VCaP (cell line): ENCODE data around the gene TAGAP.
"Not testable (repeated sequence)": the region's sequence is repeated elsewhere in the genome, so short reads cannot be mapped to it uniquely, and the experiment has no call there.

Experiments
- H3K27ac ChIP-seq: fragments of 450-650 bp; 2 replicates; pipeline ENCODE4 v1.5.1; 2017
- TF ChIP-seq, protein P1 (sequence below): fragments of 450-650 bp; conservative IDR thresholded peaks from 2 replicates; pipeline ENCODE4 v1.5.1; 2017; ENCODE audit warnings: mild to moderate bottlenecking, moderate library complexity

The TAGAP gene

DNA sequence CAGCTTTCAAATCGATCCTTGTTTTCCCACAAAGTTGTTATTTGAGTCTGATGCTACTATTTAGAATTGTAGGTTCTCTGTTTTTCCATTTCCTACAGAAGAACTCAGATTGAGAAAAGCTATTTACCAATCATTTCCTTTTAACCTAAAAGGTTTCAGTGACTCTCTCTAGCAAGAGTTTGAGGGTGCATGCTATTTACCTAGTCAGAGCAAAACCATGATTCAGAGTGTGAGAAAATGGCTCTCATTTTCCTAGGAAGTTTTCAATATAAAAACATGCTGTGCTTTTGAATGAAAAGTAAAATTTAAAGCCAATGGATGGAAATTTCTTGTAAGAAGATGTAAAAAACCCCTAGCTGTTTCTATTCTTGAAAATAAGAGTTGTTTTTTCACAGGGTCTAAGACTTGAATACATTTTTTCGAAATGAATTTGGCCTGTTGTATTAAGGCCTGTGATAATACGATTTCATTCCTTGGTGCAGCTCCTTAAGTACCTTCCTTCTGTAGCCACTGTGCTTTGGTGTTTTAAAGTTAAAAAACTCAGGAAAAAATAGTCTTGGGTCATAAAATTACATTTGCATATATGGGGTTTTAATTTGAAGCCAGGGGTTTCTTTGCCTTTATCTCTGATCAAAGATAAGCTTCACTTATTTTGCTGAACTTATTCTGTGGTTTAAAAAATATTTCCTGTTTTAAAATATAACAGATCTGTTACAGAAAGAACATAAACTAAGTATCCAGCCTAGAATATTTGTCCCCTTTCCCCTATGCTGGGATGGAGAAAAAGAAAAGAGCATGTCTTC lies 26.8 kb downstream of the TAGAP start:
- no peak overlapping the region for H3K27ac ChIP-seq
- TF ChIP-seq, protein P1, sequence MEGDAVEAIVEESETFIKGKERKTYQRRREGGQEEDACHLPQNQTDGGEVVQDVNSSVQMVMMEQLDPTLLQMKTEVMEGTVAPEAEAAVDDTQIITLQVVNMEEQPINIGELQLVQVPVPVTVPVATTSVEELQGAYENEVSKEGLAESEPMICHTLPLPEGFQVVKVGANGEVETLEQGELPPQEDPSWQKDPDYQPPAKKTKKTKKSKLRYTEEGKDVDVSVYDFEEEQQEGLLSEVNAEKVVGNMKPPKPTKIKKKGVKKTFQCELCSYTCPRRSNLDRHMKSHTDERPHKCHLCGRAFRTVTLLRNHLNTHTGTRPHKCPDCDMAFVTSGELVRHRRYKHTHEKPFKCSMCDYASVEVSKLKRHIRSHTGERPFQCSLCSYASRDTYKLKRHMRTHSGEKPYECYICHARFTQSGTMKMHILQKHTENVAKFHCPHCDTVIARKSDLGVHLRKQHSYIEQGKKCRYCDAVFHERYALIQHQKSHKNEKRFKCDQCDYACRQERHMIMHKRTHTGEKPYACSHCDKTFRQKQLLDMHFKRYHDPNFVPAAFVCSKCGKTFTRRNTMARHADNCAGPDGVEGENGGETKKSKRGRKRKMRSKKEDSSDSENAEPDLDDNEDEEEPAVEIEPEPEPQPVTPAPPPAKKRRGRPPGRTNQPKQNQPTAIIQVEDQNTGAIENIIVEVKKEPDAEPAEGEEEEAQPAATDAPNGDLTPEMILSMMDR, result no peak

DNA sequence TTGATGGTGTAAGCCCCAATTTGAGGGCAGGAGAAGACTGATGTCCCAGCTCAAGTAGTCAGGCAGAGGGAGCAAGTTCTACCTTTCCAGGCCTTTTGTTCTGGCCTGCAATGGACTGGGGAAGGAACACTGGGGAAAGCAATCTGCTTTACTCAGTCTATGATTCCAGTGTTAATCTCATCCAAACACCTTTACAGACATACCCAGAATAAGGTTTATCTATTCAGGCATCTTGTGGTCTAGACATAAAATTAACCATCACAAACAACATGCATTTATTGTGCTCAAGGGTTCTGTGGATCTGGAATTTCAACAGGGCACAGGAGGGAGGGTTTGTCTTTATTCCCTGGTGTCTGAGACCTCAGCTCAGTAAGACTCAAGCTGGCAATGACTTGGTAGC lies 30.4 kb downstream of the TAGAP start:
- H3K27ac ChIP-seq, result no peak overlapping the region
- TF ChIP-seq, protein P1, result no peak

DNA sequence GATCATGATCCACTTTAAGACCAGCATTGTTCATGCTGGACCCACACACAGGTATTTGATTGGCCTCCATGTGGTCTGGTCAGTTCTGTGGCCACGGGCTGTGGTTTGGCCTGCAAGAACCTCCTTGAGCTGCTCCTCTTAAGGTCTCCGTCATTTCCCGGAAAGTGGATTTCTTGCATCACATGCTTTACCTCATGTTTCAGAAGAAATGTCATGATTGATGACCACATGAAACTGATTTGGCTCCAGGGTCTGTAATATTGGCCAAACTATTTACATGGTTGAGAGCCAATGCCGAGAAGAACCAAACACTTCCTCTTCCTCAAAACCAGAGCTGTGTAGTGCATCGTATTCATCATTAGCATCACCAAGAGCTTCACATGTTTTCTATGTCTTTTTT lies 31.6 kb downstream of the TAGAP start:
- TF ChIP-seq, protein P1, result no peak
- H3K27ac ChIP-seq, result no peak overlapping the region

DNA sequence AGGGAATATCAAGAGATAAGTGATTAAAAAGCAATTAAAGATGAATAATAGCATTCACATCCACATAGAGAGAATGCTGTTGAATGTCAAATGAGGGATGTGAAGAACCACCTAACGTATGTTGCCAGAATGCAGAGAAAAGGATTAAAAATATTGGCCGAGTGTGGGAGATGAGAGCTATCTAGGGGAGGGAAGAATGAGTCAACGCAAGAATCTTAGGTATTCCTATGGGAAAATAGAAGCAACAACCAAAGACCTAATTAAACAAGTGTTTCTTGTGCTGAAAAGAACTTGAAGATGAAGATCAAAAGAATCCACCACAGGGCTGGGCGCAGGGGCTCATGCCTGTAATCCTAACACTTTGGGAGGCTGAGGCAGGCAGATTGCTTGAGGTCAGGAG lies 32.6 kb downstream of the TAGAP start:
- TF ChIP-seq, protein P1, result no peak
- no peak overlapping the region for H3K27ac ChIP-seq

DNA sequence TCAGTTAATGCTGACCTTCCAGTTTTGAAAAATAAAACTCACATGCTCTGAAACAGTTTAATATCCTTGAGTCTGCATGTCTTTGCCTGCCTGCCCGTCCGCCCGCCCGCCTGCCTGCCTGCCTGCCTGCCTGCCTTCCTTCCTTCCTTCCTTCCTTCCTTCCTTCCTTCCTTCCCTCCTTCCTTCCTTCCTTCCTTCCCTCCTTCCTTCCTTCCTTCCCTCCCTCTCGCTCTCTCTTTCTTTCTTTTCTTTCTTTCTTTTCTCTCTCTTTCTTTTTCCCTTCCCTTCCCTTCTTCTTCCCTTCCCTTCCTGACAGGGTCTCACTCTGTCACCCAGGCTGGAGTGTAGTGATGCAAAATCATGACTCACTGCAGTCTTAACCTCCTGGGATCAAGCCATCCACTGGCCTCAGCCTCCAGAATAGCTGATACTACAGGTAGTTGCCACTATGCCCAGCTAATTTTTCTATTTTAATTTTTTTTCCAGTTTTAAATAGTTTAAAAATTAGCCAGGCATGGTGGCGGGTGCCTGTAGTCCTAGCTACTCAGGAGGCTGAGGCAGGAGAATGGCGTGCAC lies 34.7 kb downstream of the TAGAP start:
- H3K27ac ChIP-seq, result not testable (repeated sequence)

DNA sequence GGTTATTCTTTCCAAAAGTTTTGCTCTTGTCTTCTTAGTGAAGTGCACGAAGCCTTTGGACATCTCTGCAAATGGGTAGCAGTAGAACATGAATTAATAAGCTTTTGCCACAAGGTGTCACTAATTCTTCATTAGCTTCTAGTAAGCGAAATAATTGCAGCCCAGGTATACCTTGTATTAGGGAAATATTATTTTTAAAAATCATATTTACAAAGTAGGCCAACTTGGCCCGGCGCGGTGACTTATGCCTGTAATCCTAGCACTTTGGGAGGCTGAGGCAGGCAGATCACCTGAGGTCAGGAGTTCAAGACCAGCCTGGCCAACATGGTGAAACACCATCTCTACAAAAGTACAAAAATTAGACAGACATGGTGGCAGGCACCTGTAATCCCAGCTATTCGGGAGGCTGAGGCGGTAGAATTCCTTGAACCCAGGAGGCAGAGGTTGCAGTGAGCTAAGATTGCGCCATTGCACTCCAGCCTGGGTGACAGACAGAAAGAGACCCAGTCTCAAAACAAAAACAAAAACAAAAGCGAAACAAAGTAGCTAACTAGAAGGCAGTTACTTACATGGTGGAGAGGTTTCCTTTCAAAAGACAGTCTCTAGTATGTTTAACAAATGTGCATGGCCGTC lies 36.0 kb downstream of the TAGAP start:
- no peak overlapping the region for H3K27ac ChIP-seq
- TF ChIP-seq, protein P1, result peak; percentile 77

DNA sequence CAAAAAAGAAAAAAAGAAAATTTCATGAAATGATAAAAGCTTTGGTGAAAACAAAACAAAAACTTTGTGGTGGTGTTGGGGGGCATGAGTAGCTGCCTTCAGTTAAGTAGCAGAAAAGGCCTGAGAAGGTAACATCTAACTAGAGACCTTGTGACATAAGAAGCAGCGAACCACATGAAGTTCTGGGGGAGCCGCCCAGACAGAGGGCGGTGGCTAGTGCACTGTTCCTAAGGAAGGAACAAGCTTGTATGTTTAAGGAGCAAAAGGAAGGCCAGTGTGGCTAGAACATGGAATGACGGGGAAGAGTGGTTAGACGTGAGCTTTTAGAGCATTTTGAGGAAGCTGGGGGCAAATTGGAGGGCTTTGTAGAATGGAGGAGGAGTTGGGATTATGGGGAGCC lies 37.3 kb downstream of the TAGAP start:
- TF ChIP-seq, protein P1, result no peak
- H3K27ac ChIP-seq, result no peak overlapping the region

DNA sequence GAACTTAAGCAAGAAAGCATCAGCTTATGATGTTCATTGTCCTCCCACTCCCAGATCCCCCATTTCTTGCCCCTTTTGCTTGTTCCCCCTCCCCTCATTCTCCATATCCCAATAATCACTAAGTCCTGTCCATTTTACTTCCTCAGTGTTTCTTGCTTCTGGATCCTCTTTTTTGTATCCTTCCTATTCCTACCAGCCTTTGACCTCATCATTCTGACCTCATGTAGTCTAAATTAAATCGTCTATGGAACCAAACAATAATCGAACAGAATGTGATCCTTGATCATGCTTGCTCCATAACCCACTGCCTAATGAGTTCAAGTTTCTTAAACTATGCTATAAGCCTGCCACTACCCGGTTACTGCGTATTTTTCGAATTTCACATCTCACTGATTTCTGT lies 39.4 kb downstream of the TAGAP start:
- no peak overlapping the region for H3K27ac ChIP-seq
- TF ChIP-seq, protein P1, result no peak
